Fibroblast of skin of right quadriceps (primary cell): ENCODE data around the gene HSPBAP1.
A peak's percentile ranks its signal among the peaks of the same experiment; 100 is the strongest.
"Not testable (repeated sequence)": the region's sequence is repeated elsewhere in the genome, so short reads cannot be mapped to it uniquely, and the experiment has no call there.

ENCODE experiments used
- DNase-seq: peaks from one replicate; pipeline ENCODE4 v3.0.0-alpha.2; 2013

Gene HSPBAP1

GRCh38 chr3:122732682-122733525, 60.7 kb downstream of the HSPBAP1 start:
- DNase-seq: not testable (repeated sequence)

GRCh38 chr3:122730240-122730639, 63.4 kb downstream of the HSPBAP1 start:
- DNase-seq: no peak

GRCh38 chr3:122728756-122729514, 64.7 kb downstream of the HSPBAP1 start:
- no peak for DNase-seq

- no peak for DNase-seq
Measured at GRCh38 chr3:122728186-122728585, 65.4 kb downstream of the HSPBAP1 start.

GRCh38 chr3:122727766-122728165, 65.9 kb downstream of the HSPBAP1 start:
- peak; percentile 7 for DNase-seq

GRCh38 chr3:122727294-122727693, 66.3 kb downstream of the HSPBAP1 start:
- DNase-seq: no peak

- no peak for DNase-seq
Measured at GRCh38 chr3:122725106-122725505, 68.5 kb downstream of the HSPBAP1 start.

- no peak for DNase-seq
Measured at GRCh38 chr3:122719273-122719921, 74.2 kb downstream of the HSPBAP1 start.

- no peak for DNase-seq
Measured at GRCh38 chr3:122716667-122717066, 77.0 kb downstream of the HSPBAP1 start.

- DNase-seq: no peak
Measured at GRCh38 chr3:122714273-122714672, 79.4 kb downstream of the HSPBAP1 start.

GRCh38 chr3:122710616-122711251, 82.9 kb downstream of the HSPBAP1 start:
- not testable (repeated sequence) for DNase-seq

GRCh38 chr3:122705379-122705778, 88.3 kb downstream of the HSPBAP1 start:
- no peak for DNase-seq

GRCh38 chr3:122700193-122700592, 93.4 kb downstream of the HSPBAP1 start:
- DNase-seq: no peak

GRCh38 chr3:122697952-122698620, 95.5 kb downstream of the HSPBAP1 start:
- DNase-seq: no peak

- DNase-seq: no peak
Measured at GRCh38 chr3:122695927-122696561, 97.6 kb downstream of the HSPBAP1 start.

- no peak for DNase-seq
Measured at GRCh38 chr3:122694966-122695365, 98.7 kb downstream of the HSPBAP1 start.

- no peak for DNase-seq
Measured at GRCh38 chr3:122692674-122693073, 101.0 kb downstream of the HSPBAP1 start.

GRCh38 chr3:122691195-122691594, 102.4 kb downstream of the HSPBAP1 start:
- DNase-seq: peak; percentile 27

GRCh38 chr3:122690096-122690495, 103.5 kb downstream of the HSPBAP1 start:
- no peak for DNase-seq
